SK-N-MC (cell line): ENCODE data around the gene SPSB3.

Source experiments
- EZH2 ChIP-seq: fragments of 200-600 bp; sonication (generic); IDR thresholded peaks from one replicate; pipeline ENCODE4 v1.6.1; 2017; ENCODE audit warnings: antibody characterized with exemption
- FOXP2 ChIP-seq: optimal IDR thresholded peaks from 2 replicates; pipeline ENCODE3; 2011; ENCODE audit warnings: mild to moderate bottlenecking, moderate library complexity; ENCODE audit not compliant: insufficient read depth; ENCODE audit errors: extremely low read length, control extremely low read depth
- POLR2AphosphoS5 ChIP-seq: IDR thresholded peaks from 2 replicates; pipeline ENCODE4 v1.6.1; 2012; ENCODE audit warnings: mild to moderate bottlenecking, low read depth, low read length, borderline replicate concordance

- TF ChIP-seq EZH2 (no peak), POLR2AphosphoS5 (no peak), FOXP2 (no peak)
Measured at GRCh38 chr16:1819611-1820010, 37.2 kb upstream of the SPSB3 start.
